ENCODE measurements around the gene ZNF423.

Gene ZNF423

DNA sequence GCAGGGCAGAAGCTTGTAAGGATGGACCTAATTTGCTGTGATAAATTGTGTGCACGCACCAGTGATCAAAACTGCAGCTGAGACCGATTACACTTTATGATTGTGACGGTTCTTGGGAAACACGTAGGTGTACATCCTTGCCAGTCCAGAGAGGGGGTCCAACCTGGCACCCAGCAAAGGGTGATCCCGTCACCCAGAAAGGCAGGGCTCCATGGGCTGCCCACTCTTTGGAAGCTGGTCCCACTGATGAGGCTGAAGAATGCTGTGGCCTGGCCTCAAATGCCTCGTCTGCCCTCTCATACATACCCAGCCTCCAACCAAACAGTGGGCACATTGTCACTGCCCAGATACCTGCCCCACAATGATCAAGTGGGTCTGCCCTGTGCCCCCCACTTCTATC, 350.4 kb downstream of the ZNF423 start:
- TF ChIP-seq TAF1 (IDR thresholded peaks at IDR 0.05; ENCODE audit: borderline replicate concordance, insufficient read depth, low read length) (no peak), FOXP2 (optimal IDR thresholded peaks at IDR 0.05; ENCODE audit: borderline replicate concordance, extremely low read depth, extremely low read length, insufficient read depth) (no peak), POLR2AphosphoS5 (IDR thresholded peaks at IDR 0.05; ENCODE audit: low read depth, low read length) (no peak), SIN3A (IDR thresholded peaks at IDR 0.05; ENCODE audit: borderline replicate concordance, insufficient read depth, low read length) (no peak)
- TF ChIP-seq, protein P1, sequence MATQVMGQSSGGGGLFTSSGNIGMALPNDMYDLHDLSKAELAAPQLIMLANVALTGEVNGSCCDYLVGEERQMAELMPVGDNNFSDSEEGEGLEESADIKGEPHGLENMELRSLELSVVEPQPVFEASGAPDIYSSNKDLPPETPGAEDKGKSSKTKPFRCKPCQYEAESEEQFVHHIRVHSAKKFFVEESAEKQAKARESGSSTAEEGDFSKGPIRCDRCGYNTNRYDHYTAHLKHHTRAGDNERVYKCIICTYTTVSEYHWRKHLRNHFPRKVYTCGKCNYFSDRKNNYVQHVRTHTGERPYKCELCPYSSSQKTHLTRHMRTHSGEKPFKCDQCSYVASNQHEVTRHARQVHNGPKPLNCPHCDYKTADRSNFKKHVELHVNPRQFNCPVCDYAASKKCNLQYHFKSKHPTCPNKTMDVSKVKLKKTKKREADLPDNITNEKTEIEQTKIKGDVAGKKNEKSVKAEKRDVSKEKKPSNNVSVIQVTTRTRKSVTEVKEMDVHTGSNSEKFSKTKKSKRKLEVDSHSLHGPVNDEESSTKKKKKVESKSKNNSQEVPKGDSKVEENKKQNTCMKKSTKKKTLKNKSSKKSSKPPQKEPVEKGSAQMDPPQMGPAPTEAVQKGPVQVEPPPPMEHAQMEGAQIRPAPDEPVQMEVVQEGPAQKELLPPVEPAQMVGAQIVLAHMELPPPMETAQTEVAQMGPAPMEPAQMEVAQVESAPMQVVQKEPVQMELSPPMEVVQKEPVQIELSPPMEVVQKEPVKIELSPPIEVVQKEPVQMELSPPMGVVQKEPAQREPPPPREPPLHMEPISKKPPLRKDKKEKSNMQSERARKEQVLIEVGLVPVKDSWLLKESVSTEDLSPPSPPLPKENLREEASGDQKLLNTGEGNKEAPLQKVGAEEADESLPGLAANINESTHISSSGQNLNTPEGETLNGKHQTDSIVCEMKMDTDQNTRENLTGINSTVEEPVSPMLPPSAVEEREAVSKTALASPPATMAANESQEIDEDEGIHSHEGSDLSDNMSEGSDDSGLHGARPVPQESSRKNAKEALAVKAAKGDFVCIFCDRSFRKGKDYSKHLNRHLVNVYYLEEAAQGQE (IDR thresholded peaks at IDR 0.05; ENCODE audit: insufficient read depth in 1 of 2, low read depth in 2 of 2, low read length in 2 of 2), result no peak

DNA sequence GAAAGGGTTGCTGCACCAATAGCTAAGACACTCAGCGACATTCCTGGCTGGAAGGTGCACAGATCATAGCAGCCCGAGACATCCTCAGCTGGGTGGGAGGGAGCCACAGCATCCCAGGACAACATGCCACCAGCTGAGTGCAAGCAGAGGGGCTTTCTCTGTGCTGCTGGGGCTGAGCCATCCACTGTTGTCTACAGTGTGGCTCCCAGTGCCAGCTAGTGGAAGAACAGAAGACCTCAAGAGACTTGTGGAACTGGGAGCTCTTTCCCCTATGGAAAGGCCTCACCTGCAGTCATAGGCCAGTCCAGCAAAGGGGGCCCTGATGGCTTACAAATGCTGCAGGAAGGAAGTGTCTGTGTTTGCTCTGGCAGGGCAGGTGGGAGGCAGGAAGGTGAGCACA, 351.3 kb downstream of the ZNF423 start:
- TF ChIP-seq FOXP2 (optimal IDR thresholded peaks at IDR 0.05; ENCODE audit: borderline replicate concordance, extremely low read depth, extremely low read length, insufficient read depth), result no peak
- no peak for TF ChIP-seq TAF1 (IDR thresholded peaks at IDR 0.05; ENCODE audit: borderline replicate concordance, insufficient read depth, low read length)
- no peak for TF ChIP-seq SIN3A (IDR thresholded peaks at IDR 0.05; ENCODE audit: borderline replicate concordance, insufficient read depth, low read length)
- TF ChIP-seq, protein P1 (IDR thresholded peaks at IDR 0.05; ENCODE audit: insufficient read depth in 1 of 2, low read depth in 2 of 2, low read length in 2 of 2), result no peak
- TF ChIP-seq POLR2AphosphoS5 (IDR thresholded peaks at IDR 0.05; ENCODE audit: low read depth, low read length), result no peak

DNA sequence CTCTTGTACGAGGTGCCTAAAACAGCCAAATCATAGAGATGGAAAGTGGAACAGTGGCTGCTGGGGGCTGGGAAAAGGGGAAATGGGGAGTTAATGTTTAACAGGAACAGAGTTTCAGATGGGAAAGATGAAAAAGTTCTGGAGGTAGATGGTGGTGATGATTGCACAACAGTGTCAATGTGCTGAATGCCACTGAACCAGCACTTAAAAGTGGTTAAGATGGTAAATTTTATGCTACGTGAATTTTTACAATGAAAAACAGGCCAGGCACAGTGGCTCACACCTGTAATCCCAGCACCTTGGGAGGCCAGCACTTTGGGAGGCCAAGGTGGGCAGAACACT, 351.9 kb downstream of the ZNF423 start:
- TF ChIP-seq POLR2AphosphoS5 (IDR thresholded peaks at IDR 0.05; ENCODE audit: low read depth, low read length) (no peak), FOXP2 (optimal IDR thresholded peaks at IDR 0.05; ENCODE audit: borderline replicate concordance, extremely low read depth, extremely low read length, insufficient read depth) (no peak), SIN3A (IDR thresholded peaks at IDR 0.05; ENCODE audit: borderline replicate concordance, insufficient read depth, low read length) (no peak), TAF1 (IDR thresholded peaks at IDR 0.05; ENCODE audit: borderline replicate concordance, insufficient read depth, low read length) (no peak)
- TF ChIP-seq, protein P1 (IDR thresholded peaks at IDR 0.05; ENCODE audit: insufficient read depth in 1 of 2, low read depth in 2 of 2, low read length in 2 of 2), result no peak

DNA sequence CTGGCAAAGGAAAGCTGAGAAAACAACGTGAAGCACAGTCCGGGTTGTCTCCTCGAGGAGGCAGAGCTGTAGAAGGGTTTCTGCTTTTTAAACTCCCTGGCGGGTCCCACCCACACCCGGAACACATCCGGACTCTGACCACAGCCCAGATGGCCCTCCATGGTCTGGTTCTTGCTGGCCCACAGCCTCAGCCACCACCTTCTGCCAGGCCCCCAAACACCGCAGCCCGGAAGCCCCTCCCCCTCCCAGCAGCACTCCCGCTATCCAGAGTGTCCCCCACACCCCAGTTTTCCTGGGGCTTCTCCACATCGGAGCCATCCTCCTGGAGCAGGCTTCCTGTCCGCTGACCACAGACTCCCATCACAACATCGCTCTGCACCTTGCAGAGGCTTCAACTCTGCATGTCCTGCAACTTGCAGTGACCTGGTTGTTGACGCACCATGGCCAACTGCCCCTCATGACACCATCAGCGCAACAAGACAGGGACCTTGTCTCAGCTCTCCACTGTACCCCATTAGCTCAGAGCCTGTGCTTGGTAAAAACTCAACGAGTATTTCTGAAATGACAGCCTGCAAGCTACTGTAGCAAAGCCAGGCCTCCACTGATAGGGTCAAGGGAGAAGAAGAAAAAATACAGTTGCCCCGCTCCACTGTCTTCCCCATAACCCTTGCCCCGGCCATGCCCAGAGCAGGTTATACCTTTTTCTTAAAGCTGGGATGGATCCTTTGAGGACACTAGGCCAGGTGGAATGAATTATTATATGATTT, 352.5 kb downstream of the ZNF423 start:
- TF ChIP-seq POLR2AphosphoS5 (IDR thresholded peaks at IDR 0.05; ENCODE audit: low read depth, low read length) (no peak), TAF1 (IDR thresholded peaks at IDR 0.05; ENCODE audit: borderline replicate concordance, insufficient read depth, low read length) (no peak), SIN3A (IDR thresholded peaks at IDR 0.05; ENCODE audit: borderline replicate concordance, insufficient read depth, low read length) (no peak), FOXP2 (optimal IDR thresholded peaks at IDR 0.05; ENCODE audit: borderline replicate concordance, extremely low read depth, extremely low read length, insufficient read depth) (no peak)
- TF ChIP-seq, protein P1 (IDR thresholded peaks at IDR 0.05; ENCODE audit: insufficient read depth in 1 of 2, low read depth in 2 of 2, low read length in 2 of 2), result no peak

Data from PFSK-1 (cell line).